ENCODE data around the gene CERS6.

CERS6 gene

GRCh38 chr2:168801961-168802858 is 346.1 kb downstream of the CERS6 start, which contains the start of gene NOSTRIN:
Gene NOSTRIN (plus strand): TSS chr2:168802637. CDS start chr2:168802647, 10 bp downstream.
- DNase-seq (ENCODE audit: low spot score): no peak

GRCh38 chr2:168802859-168803725 is 347.0 kb downstream of the CERS6 start:
- DNase-seq (ENCODE audit: low spot score): no peak

- no peak for DNase-seq (ENCODE audit: low spot score)
Observed at GRCh38 chr2:168804214-168804613, 348.1 kb downstream of the CERS6 start.

GRCh38 chr2:168805615-168806014 is 349.5 kb downstream of the CERS6 start:
- DNase-seq (ENCODE audit: low spot score): no peak

- DNase-seq (ENCODE audit: low spot score): no peak
Observed at GRCh38 chr2:168809537-168809936, 353.5 kb downstream of the CERS6 start.

- no peak for DNase-seq (ENCODE audit: low spot score)
Observed at GRCh38 chr2:168810235-168810634, 354.2 kb downstream of the CERS6 start.

GRCh38 chr2:168811696-168812095 is 355.6 kb downstream of the CERS6 start:
- no peak for DNase-seq (ENCODE audit: low spot score)

GRCh38 chr2:168814046-168814445 is 358.0 kb downstream of the CERS6 start:
- no peak for DNase-seq (ENCODE audit: low spot score)

GRCh38 chr2:168814939-168815907 is 359.2 kb downstream of the CERS6 start:
- DNase-seq (ENCODE audit: low spot score): no peak

GRCh38 chr2:168816369-168816768 is 360.3 kb downstream of the CERS6 start:
- DNase-seq (ENCODE audit: low spot score): no peak

GRCh38 chr2:168819050-168819715 is 363.1 kb downstream of the CERS6 start:
- DNase-seq (ENCODE audit: low spot score): no peak

GRCh38 chr2:168819829-168820489 is 363.9 kb downstream of the CERS6 start:
- no peak for DNase-seq (ENCODE audit: low spot score)

- DNase-seq (ENCODE audit: low spot score): no peak
Observed at GRCh38 chr2:168821577-168821976, 365.5 kb downstream of the CERS6 start.

- DNase-seq (ENCODE audit: low spot score): no peak
Observed at GRCh38 chr2:168821992-168822391, 365.9 kb downstream of the CERS6 start.
